Fibroblast of skin of right quadriceps (primary cell): ENCODE measurements around the gene MRPL10.

Experiments
- DNase-seq: peaks from one replicate; pipeline ENCODE4 v3.0.0-alpha.2; 2013

Gene MRPL10

DNA sequence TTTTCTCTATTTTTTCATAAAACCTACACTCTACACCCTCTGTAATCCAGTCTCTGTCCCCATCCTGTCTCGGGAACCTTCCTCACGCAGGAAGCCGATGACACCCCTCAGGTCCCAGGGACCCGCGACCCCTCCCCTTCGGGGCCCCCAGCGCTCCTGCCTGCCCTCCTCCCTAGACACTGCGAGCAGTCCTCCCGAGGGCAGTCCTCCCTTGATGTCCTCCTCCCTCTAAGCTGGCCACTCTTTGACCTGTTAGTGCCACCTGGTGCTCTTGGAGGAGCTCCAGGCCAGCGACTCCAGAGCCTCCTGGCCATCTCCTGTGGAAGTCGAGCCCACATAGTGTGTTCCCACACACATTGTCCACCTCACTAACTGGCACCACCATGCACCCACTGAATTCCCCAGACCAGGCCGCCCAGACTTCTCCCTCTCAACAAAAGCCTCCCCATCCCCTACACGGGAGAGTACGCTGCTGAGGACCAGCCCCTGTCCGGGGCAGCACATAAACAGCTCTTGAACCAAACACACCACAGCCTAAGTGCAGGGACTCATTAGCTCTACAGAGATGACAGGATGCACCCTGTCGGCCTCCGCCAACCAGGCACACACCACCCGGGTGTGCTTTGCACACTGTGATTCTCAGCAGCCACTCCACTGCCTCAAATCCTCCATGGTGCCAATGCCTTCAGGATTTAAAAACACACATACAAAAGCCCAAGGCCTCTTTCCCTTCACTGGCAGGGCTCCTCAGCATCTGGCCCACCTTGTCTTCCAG lies 19.0 kb downstream of the MRPL10 start:
- no peak for DNase-seq

GRCh38 chr17:47811709-47812108 lies 19.6 kb downstream of the MRPL10 start:
- no peak for DNase-seq

- no peak for DNase-seq
Measured at GRCh38 chr17:47810901-47811635, 20.3 kb downstream of the MRPL10 start.

- peak; percentile 87 for DNase-seq
Measured at GRCh38 chr17:47810200-47810821, 21.0 kb downstream of the MRPL10 start.

- DNase-seq = no peak
Measured at GRCh38 chr17:47808830-47809480, 22.4 kb downstream of the MRPL10 start.

DNA sequence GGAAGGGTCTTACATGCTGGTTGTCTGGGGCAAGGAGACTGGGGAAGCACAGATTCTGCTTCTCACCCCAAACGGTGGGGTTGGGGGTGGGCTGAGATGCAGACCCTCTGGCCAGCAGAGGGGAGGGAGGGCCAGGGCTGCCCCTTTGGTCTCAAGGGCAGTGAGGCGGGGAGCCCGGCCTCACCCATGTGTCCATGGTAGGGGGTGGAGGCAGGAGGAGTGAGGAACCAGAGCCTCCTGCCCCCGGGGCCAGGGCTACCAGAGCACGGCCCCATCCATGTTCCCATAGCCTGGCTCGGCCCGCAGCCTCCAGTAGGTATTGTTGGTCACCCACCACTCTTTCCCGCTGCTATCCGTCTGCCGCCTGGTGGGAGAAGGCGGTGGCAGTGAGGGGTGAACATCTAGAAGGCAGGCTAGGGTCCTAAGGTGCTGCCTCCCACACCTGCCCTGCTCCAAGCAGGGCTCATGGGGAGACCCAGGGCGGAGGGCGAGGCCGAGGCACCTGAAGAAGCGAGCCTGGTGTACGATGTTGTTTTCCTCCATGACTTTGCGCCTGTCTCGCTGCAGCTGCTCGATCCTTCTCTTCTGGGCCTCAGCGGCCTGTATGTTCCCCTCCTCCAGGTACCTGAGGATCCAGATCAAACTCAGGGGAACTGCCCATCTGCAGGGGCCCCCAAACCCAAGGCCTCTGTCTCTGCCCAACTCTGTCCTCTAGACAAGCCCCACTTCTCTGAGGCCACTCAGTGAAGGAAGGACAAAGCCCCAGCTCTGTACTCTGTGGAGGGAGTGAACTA lies 23.1 kb downstream of the MRPL10 start:
- DNase-seq = no peak

- DNase-seq = no peak
Measured at GRCh38 chr17:47807421-47807820, 23.9 kb downstream of the MRPL10 start.

GRCh38 chr17:47806913-47807255 lies 24.5 kb downstream of the MRPL10 start:
- no peak for DNase-seq

DNA sequence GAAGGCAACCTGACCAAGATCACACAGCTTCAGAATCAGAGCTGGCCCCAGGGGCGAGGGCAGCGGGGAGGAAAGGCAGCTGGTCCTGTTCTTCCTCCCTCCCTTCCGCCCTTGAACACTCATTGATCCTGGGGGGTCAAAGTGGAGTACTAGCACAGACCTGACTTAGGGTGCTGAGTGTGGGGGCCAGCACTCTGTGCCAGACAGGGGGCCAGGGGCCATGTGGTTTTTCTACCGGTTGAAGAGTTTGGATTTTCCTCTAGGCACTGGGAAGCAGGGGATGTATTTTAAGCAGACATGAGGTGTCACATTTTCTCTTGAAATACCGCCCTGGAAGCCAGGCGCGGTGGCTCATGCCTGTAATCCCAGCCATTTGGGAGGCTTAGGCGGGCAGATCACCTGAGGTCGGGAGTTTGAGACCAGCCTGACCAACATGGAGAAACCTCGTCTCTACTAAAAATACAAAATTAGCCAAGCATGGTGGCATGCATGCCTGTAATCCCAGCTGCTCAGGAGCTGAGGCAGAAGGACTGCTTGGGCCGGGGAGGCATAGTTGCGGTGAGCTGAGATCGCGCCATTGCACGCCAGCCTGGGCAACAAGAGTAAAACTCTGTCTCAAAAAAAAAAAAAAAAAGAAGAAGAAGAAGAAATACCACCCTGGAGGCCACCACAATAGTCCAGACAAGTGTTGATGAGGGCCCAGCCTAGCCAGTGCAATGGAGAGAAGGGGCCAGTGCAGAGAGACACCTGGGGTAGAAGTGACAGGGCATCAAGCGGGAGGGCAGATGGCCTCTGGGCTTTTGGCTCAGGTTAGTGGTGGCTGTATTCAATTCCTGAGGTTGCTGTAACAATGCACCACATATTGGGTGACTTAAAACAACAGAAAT lies 25.1 kb downstream of the MRPL10 start:
- no peak for DNase-seq

DNA sequence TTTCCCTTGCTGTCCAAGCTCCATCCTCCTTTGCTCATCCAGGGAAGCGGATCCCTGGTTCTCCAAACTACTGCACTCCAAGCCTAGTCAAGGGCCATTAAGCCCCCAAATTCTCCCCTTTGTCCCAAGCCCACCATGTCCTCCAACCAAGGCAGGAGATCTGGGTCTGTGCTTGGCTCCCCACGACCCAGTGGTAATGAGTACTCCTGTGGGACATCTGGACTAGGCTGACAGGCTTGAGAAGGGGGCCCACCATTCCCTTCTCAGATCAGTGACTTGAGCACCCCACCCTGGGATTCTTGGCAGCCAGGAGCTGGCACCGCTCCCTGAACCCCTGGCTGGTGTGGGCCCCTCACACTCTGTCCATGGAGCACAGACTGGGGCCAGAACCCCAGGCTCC lies 26.9 kb downstream of the MRPL10 start:
- no peak for DNase-seq

GRCh38 chr17:47803751-47804150 lies 27.6 kb downstream of the MRPL10 start:
- no peak for DNase-seq

DNA sequence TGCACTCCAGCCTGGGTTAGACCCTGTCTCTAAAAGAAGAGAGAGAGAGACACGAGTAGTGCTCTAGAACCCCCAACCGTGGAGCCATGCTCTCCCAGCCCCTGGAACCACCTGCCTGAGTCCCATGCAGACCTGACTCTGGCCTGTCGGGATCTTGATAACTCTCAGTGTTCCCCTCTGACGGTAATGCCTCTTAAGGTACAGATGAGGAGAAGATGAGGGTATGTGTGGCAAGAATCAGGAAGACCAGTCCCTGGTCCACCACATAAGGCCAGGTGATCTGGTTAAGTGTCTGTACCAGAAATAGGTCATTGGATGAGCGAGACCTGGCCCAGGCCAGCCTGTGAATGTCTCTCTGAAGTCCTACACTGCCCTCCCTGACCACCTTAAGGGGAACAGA lies 28.1 kb downstream of the MRPL10 start:
- DNase-seq = no peak

DNA sequence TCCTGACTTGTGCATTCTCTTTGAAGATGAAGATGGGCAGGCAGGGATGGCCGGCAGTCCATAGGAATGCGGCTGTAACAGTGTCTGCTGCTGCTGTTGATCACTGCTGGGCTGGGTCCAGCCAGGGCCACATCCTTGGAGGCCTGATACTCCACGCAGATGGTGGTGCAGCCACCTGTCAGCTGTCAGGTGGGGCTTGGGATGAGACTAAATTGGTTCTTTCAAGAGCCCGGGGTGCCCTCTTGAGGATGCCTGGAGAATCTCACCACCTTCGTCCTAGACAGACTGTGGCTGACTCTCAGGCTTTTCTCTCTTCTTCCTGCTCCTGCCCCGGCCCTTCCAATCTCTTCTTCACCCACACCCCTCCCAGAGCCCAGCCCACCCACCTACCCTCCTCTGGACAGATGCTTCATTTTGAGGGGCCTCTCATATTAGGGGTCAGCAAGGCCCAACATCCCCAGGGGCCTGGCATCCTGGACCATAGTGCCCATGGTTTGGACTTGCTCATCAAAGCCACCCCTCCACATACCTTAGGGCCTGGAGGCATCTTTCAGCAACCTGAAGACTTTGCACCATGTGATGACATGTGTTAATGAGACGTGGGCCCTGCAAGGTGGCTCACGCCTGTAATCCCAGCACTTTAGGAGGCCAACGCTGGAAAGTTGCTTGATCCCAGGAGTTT lies 28.9 kb downstream of the MRPL10 start:
- peak; percentile 24 for DNase-seq

DNA sequence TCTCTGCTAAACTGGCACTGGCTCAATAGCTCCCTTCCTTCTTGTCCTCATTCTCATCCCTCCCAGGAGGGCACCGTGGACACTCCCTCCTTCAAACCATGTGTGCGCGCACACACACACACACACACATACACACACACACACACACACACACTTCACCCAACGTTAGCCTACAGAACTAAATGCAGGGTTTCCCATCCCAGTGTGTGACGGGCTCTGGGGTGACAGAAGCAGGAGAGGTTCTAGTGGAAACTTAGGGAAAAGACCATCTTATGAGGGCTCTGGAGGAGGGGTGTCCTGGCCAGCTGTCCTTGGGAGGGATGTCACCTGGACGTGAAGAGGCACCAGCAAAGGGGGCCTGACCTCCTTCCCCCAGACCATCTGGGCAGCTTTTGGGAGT lies 29.4 kb downstream of the MRPL10 start:
- no peak for DNase-seq

- DNase-seq = no peak
Measured at GRCh38 chr17:47801176-47801765, 30.1 kb downstream of the MRPL10 start.

DNA sequence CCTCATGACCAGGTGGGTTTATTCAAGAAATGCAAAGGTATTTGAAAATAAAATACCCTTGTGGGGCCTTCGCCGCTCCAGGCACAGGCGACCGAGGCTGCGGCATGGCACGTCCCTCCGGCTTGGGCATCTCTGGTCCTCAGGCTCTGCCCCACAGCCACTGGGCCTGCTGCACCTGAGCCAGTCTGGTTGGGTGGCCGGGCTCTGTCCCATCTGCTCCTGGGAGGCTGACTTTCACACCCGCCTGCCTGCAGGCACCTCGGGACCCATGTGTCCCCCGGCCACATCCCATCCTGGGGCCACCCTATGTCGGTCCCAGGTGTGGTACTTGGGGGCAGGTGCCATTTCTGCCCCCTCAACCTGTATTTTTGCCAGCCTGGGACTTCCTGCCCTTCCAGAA lies 30.7 kb downstream of the MRPL10 start:
- DNase-seq = no peak

GRCh38 chr17:47797797-47798196 lies 33.5 kb downstream of the MRPL10 start:
- DNase-seq = no peak

- no peak for DNase-seq
Measured at GRCh38 chr17:47792979-47793378, 38.4 kb downstream of the MRPL10 start.

GRCh38 chr17:47792457-47792856 lies 38.9 kb downstream of the MRPL10 start:
- DNase-seq = no peak

- DNase-seq = no peak
Measured at GRCh38 chr17:47791025-47791424, 40.3 kb downstream of the MRPL10 start.
